HG03066 (cell line): ENCODE data around the gene DRD4.
"Not testable (repeated sequence)": the region's sequence is repeated elsewhere in the genome, so short reads cannot be mapped to it uniquely, and the experiment has no call there.

Experiments
- ATAC-seq: cut with Tn5 transposase; IDR thresholded peaks from one replicate; pipeline ENCODE4 v1.9.1; 2021; ENCODE audit warnings: low read depth; ENCODE audit not compliant: unreplicated experiment

The DRD4 gene

DNA sequence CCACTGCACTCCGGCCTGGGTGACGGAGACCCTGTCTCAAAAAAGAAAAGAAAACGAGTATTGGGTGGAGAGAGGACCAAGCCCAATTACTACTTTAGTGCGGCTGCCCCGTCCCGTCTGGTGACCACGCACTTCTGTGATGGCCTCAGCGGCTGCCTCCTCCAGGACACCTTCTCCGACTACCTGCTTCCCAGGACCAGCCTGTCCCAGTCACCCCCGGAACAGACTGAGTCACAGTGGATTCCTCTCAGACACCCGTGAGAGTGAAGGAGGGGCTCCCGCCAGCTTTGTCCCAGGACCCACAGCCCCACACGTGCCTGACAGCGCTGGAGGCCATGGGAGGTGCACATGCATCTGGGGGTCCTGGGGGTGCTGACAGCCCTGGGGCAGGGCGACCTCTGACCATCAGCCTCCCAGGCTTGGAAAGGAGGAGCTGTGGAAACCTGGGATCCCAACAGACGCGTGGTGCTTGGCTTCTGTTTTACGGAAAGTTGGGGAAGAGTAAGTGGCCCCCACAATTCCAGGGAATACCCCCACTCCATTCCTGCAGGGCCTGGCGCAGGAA lies 4.8 kb downstream of the DRD4 start:
- no peak for ATAC-seq

DNA sequence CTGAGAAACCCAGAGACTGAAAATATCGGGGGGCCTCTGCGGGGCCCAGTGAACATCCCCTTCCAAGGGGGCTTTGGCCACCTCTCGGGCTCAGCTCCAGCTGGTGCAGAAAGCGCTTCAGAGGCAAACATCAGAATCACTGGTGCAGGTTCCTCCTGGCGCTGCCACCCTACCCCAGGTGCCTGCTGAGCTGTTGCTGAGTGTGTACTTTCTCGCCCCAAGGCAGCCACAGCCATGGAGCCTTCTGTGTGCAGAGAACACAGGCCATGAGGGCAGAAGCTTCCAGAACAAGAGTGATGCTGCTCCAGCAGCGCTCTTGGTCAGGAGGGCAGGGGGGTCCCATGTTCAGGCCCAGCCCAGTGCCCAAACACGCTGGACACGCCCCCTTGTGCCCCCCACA lies 6.3 kb downstream of the DRD4 start:
- no peak for ATAC-seq

DNA sequence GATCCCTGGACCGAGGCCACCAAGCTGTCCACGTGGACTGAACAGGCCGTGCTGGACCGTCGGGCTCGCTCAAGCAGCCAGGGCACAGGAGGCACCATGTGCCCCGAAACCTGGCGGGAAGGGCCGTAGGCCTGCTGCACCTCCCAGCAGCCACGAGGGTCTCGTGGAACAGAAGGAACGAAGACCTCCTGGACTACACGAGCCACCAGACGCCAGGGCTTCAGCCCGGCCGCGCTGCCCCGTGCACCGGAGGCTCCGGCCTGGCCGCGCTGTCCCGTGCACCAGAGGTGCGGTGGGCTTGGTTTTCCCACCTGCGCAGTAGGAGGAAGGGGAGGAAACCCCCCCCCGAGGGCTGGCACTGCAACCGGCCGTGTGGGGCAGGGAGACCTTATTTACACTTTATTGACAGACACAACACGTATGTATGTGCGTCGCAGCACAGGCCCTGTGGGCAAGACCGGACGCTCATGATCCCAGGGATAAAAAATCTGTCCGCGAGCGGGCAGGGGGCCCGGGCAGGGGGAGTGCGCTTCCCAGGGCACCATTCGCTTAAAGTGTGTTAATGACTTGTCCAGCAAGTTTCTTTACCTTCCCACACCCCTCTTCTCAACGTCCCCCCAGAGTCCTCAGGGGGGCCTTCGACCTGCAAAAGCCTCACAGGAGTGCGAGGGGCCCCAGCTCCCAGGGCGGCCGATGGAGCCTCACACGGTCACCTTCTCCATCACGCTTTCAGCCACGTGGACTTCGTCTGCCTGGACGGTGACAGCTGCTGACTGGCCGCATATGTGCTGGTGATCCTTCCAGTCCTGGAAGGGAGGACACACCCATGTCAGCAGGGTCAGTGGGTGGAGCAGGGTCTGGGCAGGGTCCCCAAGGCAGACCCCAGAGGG lies 7.0 kb downstream of the DRD4 start:
- ATAC-seq, result no peak

- no peak for ATAC-seq
Measured at GRCh38 chr11:645536-645935, 8.5 kb downstream of the DRD4 start.

- no peak for ATAC-seq
Measured at GRCh38 chr11:646214-646613, 9.1 kb downstream of the DRD4 start.

GRCh38 chr11:647672-648158 lies 10.6 kb downstream of the DRD4 start:
- ATAC-seq, result not testable (repeated sequence)

DNA sequence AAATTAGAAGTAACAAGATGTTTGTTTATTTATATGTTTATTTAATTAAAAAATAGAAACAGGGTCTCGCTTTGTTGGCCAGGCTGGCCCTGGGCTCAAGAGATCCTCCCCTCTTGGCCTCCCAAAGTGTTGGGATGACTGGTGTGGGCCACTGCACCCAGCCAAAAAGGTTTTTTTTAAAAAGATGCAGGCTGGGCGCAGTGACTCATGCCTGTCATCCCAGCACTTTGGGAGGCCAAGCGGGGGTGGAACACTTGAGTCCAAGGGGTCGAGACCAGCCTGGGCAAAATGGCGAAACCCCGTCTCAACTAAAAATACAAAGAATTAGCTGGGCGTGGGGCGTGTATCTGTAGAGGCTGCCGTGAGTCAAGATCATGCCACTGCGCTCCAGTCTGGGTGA lies 13.4 kb downstream of the DRD4 start:
- ATAC-seq, result no peak

DNA sequence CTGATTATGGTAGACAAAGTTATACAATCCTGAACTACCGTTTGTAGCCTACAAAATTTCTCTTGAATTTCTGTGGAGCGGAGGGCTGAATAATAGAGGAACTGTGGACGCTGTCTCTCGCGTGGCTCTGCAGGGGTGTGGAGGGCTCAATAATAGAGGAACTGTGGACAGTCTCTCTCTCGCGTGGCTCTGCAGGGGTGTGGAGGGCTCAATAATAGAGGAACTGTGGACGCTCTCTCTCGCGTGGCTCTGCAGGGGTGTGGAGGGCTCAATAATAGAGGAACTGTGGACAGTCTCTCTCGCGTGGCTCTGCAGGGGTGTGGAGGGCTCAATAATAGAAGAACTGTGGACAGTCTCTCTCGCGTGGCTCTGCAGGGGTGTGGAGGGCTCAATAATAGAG lies 16.1 kb downstream of the DRD4 start:
- ATAC-seq, result not testable (repeated sequence)

DNA sequence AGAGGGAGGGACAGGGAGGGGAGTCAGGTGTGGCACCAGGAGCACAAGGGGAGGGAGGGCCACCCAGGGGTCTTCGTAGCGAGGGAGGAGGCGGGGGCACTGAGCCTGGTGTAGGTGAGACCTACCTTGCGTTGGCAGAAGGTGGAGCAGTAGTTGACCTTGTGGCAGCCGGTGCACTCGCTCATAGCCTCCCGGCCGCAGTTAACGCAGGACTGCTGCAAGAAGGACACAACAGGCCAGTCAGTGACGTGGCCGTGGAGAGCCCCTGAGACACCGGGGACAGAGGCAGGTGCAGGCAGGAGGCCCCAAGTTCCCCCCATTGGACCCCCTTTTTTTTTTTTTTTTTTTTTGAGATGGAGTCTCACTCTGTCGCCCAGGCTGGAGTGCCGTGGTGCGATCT lies 16.8 kb downstream of the DRD4 start:
- no peak for ATAC-seq

- not testable (repeated sequence) for ATAC-seq
Measured at GRCh38 chr11:654444-654843, 17.4 kb downstream of the DRD4 start.

- no peak for ATAC-seq
Measured at GRCh38 chr11:655036-655726, 18.1 kb downstream of the DRD4 start.

- ATAC-seq, result no peak
Measured at GRCh38 chr11:656426-656825, 19.4 kb downstream of the DRD4 start.

DNA sequence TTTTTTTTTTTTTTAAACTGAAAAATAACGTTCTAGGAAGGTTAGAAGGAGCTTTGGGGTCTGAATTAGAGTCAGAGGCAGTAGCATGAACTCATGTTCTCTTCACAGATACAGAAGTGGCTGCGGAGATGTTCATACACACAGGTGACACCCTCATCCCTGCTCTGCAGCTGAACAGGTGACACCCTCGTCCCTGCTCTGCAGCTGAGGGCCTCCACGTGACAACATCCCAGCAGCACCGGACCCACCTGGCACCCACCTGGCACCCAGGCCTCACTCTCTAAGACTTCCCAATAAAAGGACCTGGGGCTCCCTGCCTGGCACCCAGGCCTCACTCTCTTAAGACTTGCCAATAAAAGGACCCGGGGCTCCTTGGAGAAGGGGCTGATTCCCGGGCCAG lies 19.8 kb downstream of the DRD4 start:
- no peak for ATAC-seq

GRCh38 chr11:657691-658126 lies 20.6 kb downstream of the DRD4 start:
- ATAC-seq, result no peak

DNA sequence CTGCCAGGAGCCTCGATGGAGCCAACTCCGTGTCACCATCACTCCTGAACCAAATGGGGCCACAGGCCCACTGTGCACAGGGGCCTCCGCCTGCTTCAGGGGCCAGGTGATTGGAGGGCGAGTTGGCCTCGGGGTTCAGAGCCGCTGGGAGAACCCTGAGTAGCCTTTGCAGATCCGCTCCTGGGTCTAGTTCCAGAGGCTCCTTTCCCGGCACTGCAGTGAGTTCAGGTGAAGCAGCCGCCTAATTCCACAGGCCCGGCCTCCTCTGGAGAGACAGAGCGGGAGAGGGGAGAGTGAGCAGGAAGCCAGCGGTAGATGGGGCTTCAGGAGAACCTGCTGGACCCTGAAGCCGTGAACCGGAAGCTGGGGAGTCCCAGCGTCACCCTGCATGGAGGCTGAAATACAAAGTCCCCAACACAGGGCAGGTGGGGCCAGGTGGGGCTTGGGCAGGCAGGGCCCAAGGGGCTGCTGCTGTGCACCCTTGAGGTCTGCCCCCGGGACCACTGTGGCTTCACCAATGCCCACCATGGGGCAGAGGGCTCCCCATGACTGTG lies 22.5 kb downstream of the DRD4 start:
- no peak for ATAC-seq

DNA sequence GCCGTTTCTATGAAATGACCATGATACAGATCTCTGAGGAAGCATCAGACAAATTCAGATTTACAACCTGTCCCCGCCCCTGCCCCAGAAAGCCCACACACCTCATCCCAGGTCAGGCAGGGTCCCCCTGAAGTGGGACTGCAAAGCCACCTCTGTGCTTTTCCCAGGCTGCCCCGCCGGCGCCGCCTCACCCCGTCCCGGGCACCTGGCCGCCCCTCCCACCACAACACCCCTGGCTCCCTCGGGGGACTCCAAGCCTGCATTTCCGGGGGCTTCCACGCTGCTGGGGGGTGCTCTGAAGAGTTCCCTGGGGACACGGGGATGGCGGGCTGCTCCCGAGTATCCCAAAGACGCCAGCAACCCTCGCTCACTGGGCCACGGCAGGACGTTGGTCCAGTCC lies 23.2 kb downstream of the DRD4 start:
- no peak for ATAC-seq

- no peak for ATAC-seq
Measured at GRCh38 chr11:660681-661444, 23.8 kb downstream of the DRD4 start.

DNA sequence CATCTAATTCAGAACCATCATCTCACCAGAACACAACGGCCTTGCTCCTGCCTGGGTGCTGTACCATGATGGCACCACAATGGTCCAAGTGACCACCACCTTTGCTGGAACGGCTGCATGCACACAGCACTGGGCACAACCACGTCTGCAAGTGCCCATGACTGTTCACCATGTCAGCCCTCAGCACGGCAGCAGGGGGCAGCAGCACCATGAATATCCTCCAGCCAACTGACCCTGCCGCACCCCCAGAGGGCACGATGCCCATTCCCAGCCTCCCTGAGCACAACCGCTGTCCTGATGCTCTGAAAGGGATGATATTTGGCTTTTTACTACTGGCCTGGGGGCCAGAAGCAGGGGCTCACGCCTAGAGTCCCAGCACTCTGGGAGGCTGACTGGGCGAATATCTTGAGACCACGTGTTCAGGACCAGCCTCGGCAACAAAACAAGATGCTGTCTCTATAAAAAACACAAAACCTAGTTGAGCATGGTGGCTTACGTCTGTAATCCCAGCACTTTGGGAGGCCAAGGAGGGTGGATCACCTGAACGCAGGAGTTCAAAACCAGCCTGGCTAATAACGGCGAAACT lies 25.7 kb downstream of the DRD4 start:
- no peak for ATAC-seq

DNA sequence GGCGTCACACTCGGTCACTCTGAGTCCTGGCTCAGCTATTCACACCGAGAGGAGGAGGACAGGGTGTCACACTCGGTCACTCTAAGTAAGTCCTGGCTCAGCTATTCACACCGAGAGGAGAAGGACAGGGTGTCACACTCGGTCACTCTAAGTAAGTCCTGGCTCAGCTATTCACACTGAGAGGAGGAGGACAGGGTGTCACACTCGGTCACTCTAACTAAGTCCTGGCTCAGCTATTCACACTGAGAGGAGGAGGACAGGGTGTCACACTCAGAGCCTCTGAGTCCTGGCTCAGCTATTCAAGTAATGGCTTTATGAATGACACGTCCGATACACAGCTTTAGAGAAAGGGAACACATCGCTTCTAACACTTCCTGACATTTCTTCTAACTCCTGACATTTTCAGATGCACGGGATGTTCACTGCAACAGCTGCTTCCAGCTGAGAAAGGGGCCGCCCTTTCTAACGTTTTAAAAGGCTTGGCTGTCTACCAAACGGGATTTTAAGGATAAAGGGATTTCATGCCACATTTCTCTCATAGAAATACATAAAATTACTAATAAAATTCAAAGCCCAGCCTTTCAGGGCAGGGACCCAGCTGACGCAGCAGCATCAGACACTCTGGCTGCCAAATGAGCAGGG lies 28.1 kb downstream of the DRD4 start:
- ATAC-seq, result no peak
